GM23338 (cell line): ENCODE results near the gene RPTOR.

Experiments
- CTCF ChIP-seq, 2 experiments: fragments of 200-600 bp in 1 of 2; sonication (generic) in 1 of 2; conservative IDR thresholded peaks; 2 replicates each; pipeline versions ENCODE4 v1.5.1 to v1.6.1; 2016 to 2017; ENCODE audit warnings: antibody characterized with exemption in 2 of 2, low read depth in 2 of 2, mild to moderate bottlenecking in 2 of 2, moderate library complexity in 1 of 2
- EZH2 ChIP-seq: fragments of 200-600 bp; sonication (generic); IDR thresholded peaks from one replicate; pipeline ENCODE4 v1.8.0; 2017; ENCODE audit warnings: antibody characterized with exemption, mild to moderate bottlenecking, low read depth; ENCODE audit not compliant: unreplicated experiment
- EZH2phosphoT487 ChIP-seq: fragments of 200-600 bp; sonication (generic); IDR thresholded peaks from one replicate; pipeline ENCODE4 v1.8.1; 2018; ENCODE audit warnings: antibody characterized with exemption; ENCODE audit not compliant: unreplicated experiment
- POLR2AphosphoS5 ChIP-seq: IDR thresholded peaks from 2 replicates; pipeline ENCODE4 v1.6.1; 2016; ENCODE audit warnings: antibody characterized with exemption, low read depth

GRCh38 chr17:80895366-80895765, 350.7 kb downstream of the RPTOR start:
- no peak for TF ChIP-seq CTCF (conservative IDR thresholded peaks at IDR 0.05; ENCODE audit: low read depth in 2 of 2)
- TF ChIP-seq POLR2AphosphoS5 = no peak
- no peak for TF ChIP-seq EZH2
- no peak for TF ChIP-seq EZH2phosphoT487
